LNCaP clone FGC (cell line): ENCODE measurements around the gene DNPH1.

ENCODE experiments used
- DNase-seq: peaks from one replicate; pipeline ENCODE4 v3.0.0-alpha.2; 2011; ENCODE audit warnings: low read depth
- H3K4me3 ChIP-seq: 2 replicates; pipeline ENCODE4 v1.5.1; 2011; ENCODE audit warnings: mild to moderate bottlenecking, low read depth, low read length, control low read depth
- TF ChIP-seq, protein P1 (sequence below): IDR thresholded peaks from 2 replicates; pipeline ENCODE4 v1.5.1; 2012; ENCODE audit warnings: mild to moderate bottlenecking; ENCODE audit not compliant: control insufficient read depth, insufficient read depth; ENCODE audit errors: extremely low read depth

Gene DNPH1

DNA sequence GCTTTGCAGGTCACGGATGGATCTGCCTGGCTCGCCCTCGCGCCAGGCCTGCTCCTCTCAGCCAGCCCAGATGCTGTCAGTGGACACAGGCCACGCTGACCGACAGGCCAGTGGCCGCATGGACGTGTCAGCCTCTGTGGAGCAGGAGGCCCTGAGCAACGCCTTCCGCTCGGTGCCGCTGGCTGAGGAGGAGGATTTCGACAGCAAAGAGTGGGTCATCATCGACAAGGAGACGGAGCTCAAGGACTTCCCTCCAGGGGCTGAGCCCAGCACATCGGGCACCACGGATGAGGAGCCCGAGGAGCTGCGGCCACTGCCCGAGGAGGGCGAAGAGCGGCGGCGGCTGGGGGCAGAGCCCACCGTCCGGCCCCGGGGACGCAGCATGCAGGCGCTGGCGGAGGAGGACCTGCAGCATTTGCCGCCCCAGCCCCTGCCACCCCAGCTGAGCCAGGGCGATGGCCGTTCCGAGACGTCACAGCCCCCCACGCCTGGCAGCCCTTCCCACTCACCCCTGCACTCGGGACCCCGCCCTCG, 33.6 kb upstream of the DNPH1 start:
- no peak overlapping the region for H3K4me3 ChIP-seq
- TF ChIP-seq, protein P1, sequence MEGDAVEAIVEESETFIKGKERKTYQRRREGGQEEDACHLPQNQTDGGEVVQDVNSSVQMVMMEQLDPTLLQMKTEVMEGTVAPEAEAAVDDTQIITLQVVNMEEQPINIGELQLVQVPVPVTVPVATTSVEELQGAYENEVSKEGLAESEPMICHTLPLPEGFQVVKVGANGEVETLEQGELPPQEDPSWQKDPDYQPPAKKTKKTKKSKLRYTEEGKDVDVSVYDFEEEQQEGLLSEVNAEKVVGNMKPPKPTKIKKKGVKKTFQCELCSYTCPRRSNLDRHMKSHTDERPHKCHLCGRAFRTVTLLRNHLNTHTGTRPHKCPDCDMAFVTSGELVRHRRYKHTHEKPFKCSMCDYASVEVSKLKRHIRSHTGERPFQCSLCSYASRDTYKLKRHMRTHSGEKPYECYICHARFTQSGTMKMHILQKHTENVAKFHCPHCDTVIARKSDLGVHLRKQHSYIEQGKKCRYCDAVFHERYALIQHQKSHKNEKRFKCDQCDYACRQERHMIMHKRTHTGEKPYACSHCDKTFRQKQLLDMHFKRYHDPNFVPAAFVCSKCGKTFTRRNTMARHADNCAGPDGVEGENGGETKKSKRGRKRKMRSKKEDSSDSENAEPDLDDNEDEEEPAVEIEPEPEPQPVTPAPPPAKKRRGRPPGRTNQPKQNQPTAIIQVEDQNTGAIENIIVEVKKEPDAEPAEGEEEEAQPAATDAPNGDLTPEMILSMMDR, result no peak
- DNase-seq, result no peak

DNA sequence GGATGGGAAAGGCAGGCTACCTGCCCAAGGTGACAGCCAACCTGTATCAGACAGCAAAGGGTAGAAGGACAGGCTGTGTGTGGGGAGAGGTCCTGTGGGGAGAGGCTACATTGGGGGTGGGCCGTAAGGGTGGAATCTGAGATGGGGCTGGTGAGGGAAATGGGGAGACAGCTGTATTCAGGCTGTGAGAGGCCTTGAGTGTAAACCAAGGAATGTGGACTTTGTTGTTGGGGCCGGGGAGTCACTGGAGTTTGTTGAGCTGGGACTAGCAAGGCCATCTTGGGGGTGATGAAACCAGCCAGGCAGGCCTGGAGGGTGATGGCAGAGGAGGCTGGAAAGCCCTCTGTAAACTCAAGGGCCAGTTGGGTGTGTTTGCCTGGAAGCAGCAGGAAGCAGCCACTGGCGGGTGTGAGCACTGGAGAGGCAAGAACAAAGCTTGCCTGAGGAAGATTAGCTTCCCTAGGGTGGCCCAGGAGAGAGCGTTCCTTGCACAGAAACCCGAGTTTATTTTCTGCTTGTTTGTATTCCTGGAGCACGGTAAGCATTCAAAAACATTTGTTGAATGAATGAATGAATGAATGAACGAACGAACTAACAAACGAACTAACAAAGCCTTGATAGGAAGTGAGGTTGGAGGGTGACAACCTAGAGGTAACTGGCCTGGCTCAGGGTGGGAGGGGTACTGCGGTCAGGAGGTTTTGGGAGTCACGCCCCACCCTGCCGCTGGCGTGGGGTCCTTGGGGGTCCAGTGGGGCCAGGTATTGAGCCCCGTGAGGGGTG, 32.9 kb upstream of the DNPH1 start:
- H3K4me3 ChIP-seq, result no peak overlapping the region
- no peak for DNase-seq
- TF ChIP-seq, protein P1, result no peak

DNA sequence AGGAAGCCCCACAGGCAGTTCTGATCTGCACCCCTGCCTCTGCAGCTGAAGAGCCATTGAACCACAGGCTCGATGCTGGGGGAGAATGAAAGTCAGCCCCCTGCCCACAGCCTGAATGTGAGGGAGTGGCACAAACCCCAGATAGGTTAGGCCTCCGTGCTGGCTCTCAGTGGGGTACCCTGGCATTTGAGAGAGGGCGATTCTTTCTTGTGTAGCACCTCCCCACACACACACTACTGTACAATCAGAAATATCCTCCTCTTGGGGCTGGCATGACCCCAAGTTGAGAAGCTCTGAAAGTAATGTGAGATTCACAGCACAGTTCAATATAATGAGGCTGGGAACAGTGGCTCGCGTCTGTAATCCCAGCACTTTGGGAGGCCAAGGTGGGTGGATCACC, 31.9 kb upstream of the DNPH1 start:
- DNase-seq, result no peak
- TF ChIP-seq, protein P1, result no peak
- H3K4me3 ChIP-seq, result no peak overlapping the region

DNA sequence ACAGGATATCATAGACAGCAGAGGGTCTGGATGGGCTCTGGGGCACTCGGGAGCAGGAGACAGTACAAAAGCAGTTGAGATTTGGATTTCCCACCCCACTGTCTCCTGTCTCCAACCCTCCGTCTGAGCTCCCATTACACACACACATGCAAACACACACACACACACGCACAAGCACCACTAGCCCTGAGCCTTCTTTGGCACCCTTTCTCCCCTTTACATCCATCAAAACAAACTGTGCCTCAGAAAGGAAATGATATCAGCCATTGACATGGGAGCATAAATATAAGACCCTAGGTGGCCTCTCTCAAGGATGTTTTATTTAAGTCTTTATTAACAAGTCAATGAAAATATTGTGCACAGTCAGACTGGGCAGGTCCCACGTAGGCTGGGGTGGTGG, 31.5 kb upstream of the DNPH1 start:
- H3K4me3 ChIP-seq, result no peak overlapping the region
- TF ChIP-seq, protein P1, result no peak
- DNase-seq, result no peak

DNA sequence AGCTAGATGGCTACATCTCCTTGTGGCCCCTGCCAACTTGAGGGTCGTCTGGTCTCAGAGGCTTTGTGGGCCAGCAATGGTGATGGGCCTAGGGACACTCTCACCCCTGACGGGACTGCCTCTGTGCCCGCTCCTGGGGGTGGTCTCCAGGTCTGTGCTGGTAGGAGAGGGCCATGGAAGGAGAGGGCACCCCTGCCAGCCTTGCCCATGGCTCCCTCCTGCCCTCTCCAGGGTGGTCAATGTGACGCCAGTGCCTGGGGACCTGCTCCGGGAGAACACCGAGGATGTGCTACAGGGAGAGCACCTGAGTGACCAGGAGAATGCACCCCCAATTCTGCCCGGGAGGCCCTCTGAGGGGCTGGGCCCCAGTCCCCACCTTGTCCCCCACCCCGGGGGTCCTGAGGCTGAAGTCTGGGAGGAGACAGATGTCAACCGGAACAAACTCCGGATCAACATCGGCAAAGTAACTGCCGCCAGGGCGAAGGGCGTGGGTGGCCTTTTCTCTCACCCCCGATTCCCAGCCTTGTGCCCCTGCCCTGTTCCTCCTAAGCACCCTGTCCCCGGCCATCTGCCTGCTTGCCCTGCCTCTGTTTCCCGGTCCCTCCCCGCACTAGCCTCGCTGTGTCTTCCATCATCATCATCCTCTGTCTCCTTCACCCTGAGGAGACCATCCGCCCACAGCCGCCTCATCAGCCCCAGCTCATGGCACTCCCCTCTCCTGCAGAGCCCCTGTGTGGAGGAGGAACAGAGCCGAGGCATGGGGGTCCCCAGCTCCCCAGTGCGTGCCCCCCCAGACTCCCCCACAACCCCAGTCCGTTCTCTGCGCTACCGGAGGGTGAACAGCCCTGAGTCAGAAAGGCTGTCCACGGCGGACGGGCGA, 29.8 kb upstream of the DNPH1 start:
- H3K4me3 ChIP-seq, result no peak overlapping the region
- no peak for DNase-seq
- TF ChIP-seq, protein P1, result no peak

DNA sequence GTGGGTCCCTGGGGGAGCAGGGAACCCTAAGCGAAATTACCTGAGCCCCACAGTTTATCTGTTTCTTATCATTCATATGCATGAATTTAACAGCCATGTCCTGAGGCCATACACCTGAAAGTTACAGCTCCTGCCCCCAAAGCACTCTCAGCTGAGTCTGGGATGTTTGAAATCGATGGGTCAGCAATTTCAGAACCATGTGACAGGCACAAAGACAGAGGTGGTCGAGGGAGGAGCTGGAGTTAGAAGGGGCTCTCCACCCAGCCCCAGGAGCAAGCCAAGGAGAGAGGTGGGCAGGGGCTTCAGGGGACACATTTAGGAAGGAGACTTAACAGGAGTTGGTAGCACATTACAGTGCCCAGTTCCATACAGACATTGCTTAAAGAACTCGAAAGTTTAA, 28.9 kb upstream of the DNPH1 start:
- DNase-seq, result no peak
- H3K4me3 ChIP-seq, result no peak overlapping the region
- TF ChIP-seq, protein P1, result no peak
